Measurements from ENCODE around the gene SLC25A25. TPM values are rescaled to one million over a fixed set of nuclear protein-coding genes. Genes with fewer than 3 reads are reported as not detected.

The SLC25A25 gene
- total and polyA plus RNA-seq, 10 donors, result 6.2 to 44.7 (median 23.0) TPM

DNA sequence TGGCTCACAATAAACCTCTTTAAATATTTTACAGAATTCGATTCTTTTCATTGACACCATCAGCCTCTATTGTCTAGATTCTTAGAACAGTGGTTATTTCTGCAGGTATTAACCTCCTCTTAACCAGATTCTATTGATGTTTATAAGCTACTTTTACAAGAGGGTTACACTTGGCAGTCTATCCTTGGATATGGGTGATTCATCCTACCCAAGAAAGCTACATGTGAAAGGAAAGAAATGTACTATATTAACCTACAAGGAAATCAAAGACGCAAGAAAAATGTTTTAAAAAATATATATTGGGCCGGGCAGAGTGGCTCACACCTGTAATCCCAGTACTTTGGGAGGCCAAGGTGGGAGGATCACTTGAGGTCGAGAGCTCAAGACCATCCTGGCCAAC, 16.7 kb downstream of the SLC25A25 start:
- 92 to 98% (median 96%) methylated on average over 4 of the region's 4 CpGs for WGBS, 5 donors
- Histone ChIP-seq H3K4me1 (peaks cover 11 to 77% (median 55%) of the 10 kb centered on the region in 6 donors), H3K27me3 (replicated peaks in 1 of 7) (no peaks in the 10 kb centered on the region), H3K4me3 (no peak overlapping the region), H3K9me3 (no peaks in the 10 kb centered on the region), H3K36me3 (peaks cover 0 to 38% (median 0%) of the 10 kb centered on the region in 6 donors), H3K27ac (no peak overlapping the region)
- intact Hi-C loops (cut with DNase I; ENCODE audit: low total_unique reads), result no loop called here
- no peak for TF ChIP-seq POLR2A (IDR thresholded peaks at IDR 0.05)
- no peak for TF ChIP-seq POLR2AphosphoS5 (IDR thresholded peaks at IDR 0.05)
- TF ChIP-seq CTCF (IDR thresholded peaks at IDR 0.05 in 8 of 11, conservative IDR thresholded peaks at IDR 0.05 in 3 of 11), result no peak
- DNase-seq, result no peak

- H3K27ac ChIP-seq, result no peak overlapping the region
- intact Hi-C loops (cut with DNase I; ENCODE audit: low total_unique reads), result no loop called here
- H3K4me3 ChIP-seq, result no peak overlapping the region
- peaks cover 0 to 39% (median 0%) of the 10 kb centered on the region in 6 donors for H3K36me3 ChIP-seq
- 85 to 91% (median 88%) methylated on average over 4 of the region's 4 CpGs for WGBS, 5 donors
- no peak for TF ChIP-seq POLR2A (IDR thresholded peaks at IDR 0.05)
- TF ChIP-seq CTCF (IDR thresholded peaks at IDR 0.05 in 8 of 11, conservative IDR thresholded peaks at IDR 0.05 in 3 of 11), result no peak
- no peak for TF ChIP-seq POLR2AphosphoS5 (IDR thresholded peaks at IDR 0.05)
- DNase-seq, result no peak
- no peaks in the 10 kb centered on the region for H3K27me3 ChIP-seq (replicated peaks in 1 of 7)
- H3K9me3 ChIP-seq, result no peaks in the 10 kb centered on the region
- peaks cover 11 to 75% (median 54%) of the 10 kb centered on the region in 6 donors for H3K4me1 ChIP-seq
These were observed 17.9 kb downstream of the SLC25A25 start for GRCh38 chr9:128085943-128086342.

DNA sequence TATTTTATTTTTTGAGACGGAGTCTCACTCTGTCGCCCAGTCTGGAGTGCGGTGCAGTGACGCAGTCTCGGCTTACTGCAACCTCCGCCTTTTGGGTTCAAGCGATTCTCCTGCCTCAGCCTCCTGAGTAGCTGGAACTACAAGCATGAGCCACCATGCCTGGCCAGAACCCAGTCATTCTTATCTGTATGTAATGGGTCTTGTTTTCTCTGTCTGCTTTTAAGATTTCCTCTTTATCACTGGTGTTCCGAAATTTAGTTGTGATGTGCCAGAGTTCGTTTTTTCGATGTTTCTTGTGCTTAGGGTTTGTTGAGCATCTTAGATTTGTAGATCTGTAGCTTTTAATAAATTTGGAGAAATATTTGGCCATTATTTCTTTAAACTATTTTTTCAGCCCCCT, 19.2 kb downstream of the SLC25A25 start:
- Histone ChIP-seq H3K27ac (peak overlapping the region in 1 of 8 donors; percentile 64), H3K9me3 (no peaks in the 10 kb centered on the region), H3K4me3 (no peak overlapping the region), H3K27me3 (replicated peaks in 1 of 7) (no peaks in the 10 kb centered on the region), H3K4me1 (peaks cover 17 to 75% (median 56%) of the 10 kb centered on the region in 6 donors), H3K36me3 (peaks cover 0 to 41% (median 0%) of the 10 kb centered on the region in 6 donors)
- intact Hi-C loops (cut with DNase I; ENCODE audit: low total_unique reads), result no loop called here
- WGBS, 5 donors, result 75 to 90% (median 77%) methylated on average over 10 of the region's 10 CpGs
- peak; percentile 32 for DNase-seq
- no peak for TF ChIP-seq CTCF (IDR thresholded peaks at IDR 0.05 in 8 of 11, conservative IDR thresholded peaks at IDR 0.05 in 3 of 11)
- no peak for TF ChIP-seq POLR2AphosphoS5 (IDR thresholded peaks at IDR 0.05)
- TF ChIP-seq POLR2A (IDR thresholded peaks at IDR 0.05), result no peak

GRCh38 chr9:128088253-128088945, 20.4 kb downstream of the SLC25A25 start:
- Histone ChIP-seq H3K9me3 (no peaks in the 10 kb centered on the region), H3K4me1 (peaks cover 26 to 80% (median 62%) of the 10 kb centered on the region in 6 donors), H3K36me3 (peaks cover 0 to 35% (median 0%) of the 10 kb centered on the region in 6 donors), H3K27ac (peak overlapping the region; percentile 29 to 71 (median 48)), H3K4me3 (no peak overlapping the region), H3K27me3 (replicated peaks in 1 of 7) (no peaks in the 10 kb centered on the region)
- 58 to 77% (median 67%) methylated on average over 9 of the region's 9 CpGs for WGBS, 5 donors
- intact Hi-C loops (cut with DNase I; ENCODE audit: low total_unique reads), result no loop called here
- no peak for TF ChIP-seq POLR2A (IDR thresholded peaks at IDR 0.05)
- no peak for TF ChIP-seq CTCF (IDR thresholded peaks at IDR 0.05 in 8 of 11, conservative IDR thresholded peaks at IDR 0.05 in 3 of 11)
- TF ChIP-seq POLR2AphosphoS5 (IDR thresholded peaks at IDR 0.05), result no peak
- DNase-seq, result peak; percentile 61
